Measurements from ENCODE around the gene EIF4EBP2.

DNA sequence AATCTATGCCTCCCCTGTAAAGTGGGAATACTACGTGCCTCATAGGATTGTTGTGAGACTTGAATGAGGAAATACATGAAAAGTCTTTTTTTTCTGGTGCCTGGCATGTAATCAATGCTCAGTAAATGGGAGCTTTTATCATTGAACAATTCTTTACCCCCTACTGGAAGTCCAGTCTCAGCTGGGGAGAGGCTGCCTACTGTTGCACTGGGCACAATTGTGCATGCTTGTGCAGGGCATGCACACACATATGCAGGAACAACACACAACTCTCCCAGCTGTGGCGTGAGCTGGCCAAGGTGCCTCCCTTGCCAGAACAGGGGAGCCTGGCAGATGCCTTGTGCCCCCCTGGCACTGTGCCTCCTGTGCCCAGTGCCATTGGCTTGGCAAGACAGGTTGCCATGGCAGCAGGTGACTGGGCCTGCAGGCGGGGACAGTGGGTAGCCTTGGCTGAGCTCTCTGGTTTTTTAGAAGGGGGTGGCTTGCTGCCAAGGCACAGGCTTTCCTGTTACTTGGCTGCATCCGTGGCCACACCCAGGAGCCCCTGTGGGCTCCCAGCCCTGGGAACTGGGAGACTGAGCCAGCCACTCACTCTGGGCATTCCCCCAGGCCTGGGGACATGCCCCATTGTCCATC, 58.5 kb downstream of the EIF4EBP2 start:
- TF ChIP-seq, protein P1, sequence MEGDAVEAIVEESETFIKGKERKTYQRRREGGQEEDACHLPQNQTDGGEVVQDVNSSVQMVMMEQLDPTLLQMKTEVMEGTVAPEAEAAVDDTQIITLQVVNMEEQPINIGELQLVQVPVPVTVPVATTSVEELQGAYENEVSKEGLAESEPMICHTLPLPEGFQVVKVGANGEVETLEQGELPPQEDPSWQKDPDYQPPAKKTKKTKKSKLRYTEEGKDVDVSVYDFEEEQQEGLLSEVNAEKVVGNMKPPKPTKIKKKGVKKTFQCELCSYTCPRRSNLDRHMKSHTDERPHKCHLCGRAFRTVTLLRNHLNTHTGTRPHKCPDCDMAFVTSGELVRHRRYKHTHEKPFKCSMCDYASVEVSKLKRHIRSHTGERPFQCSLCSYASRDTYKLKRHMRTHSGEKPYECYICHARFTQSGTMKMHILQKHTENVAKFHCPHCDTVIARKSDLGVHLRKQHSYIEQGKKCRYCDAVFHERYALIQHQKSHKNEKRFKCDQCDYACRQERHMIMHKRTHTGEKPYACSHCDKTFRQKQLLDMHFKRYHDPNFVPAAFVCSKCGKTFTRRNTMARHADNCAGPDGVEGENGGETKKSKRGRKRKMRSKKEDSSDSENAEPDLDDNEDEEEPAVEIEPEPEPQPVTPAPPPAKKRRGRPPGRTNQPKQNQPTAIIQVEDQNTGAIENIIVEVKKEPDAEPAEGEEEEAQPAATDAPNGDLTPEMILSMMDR (optimal IDR thresholded peaks at IDR 0.05 in 1 of 3, IDR thresholded peaks at IDR 0.05 in 1 of 3, conservative IDR thresholded peaks at IDR 0.05 in 1 of 3; ENCODE audit: extremely low read depth in 1 of 3, insufficient read depth in 2 of 3, low read length in 3 of 3): no peak
- no peak for TF ChIP-seq EZH2 (IDR thresholded peaks at IDR 0.05; ENCODE audit: low read length)
